HEK293 (cell line): ENCODE results near the gene PAF1.

ENCODE experiments used
- FEZF1 ChIP-seq: fragments of 450-650 bp; formaldehyde crosslinking; IDR thresholded peaks from 2 replicates; pipeline ENCODE4 v1.5.1; 2016; ENCODE audit warnings: missing biosample characterization, missing genetic modification characterization
- GFI1B ChIP-seq: fragments of 450-650 bp; formaldehyde crosslinking; IDR thresholded peaks from 2 replicates; pipeline ENCODE4 v1.5.1; 2016; ENCODE audit warnings: missing biosample characterization, missing genetic modification characterization
- GLIS1 ChIP-seq: fragments of 450-650 bp; formaldehyde crosslinking; IDR thresholded peaks from 2 replicates; pipeline ENCODE4 v1.5.1; 2016; ENCODE audit warnings: missing biosample characterization, missing genetic modification characterization
- HOXD13 ChIP-seq: sonication (generic); formaldehyde crosslinking; IDR thresholded peaks from 2 replicates; pipeline ENCODE4 v1.8.0; 2022; ENCODE audit warnings: missing genetic modification reagents, borderline replicate concordance
- IKZF3 ChIP-seq: fragments of 450-650 bp; IDR thresholded peaks from 2 replicates; pipeline ENCODE4 v1.5.0; 2018; ENCODE audit warnings: missing biosample characterization, mild to moderate bottlenecking, missing genetic modification characterization, moderate library complexity
- KLF10 ChIP-seq: fragments of 450-650 bp; IDR thresholded peaks from 2 replicates; pipeline ENCODE4 v1.5.1; 2018; ENCODE audit warnings: missing biosample characterization, mild to moderate bottlenecking, missing genetic modification characterization
- ZBTB17 ChIP-seq: fragments of 450-650 bp; formaldehyde crosslinking; IDR thresholded peaks from 2 replicates; pipeline ENCODE4 v1.5.1; 2016; ENCODE audit warnings: missing biosample characterization, missing genetic modification characterization
- ZBTB21 ChIP-seq: fragments of 450-650 bp; formaldehyde crosslinking; IDR thresholded peaks from 2 replicates; pipeline ENCODE4 v1.5.1; 2017; ENCODE audit warnings: missing biosample characterization, missing genetic modification characterization
- ZBTB48 ChIP-seq: fragments of 450-650 bp; formaldehyde crosslinking; IDR thresholded peaks from 2 replicates; pipeline ENCODE4 v1.5.1; 2016; ENCODE audit warnings: missing biosample characterization, missing genetic modification characterization
- ZFP69B ChIP-seq: fragments of 450-650 bp; formaldehyde crosslinking; IDR thresholded peaks from 2 replicates; pipeline ENCODE4 v1.5.1; 2016; ENCODE audit warnings: missing biosample characterization, missing genetic modification characterization
- ZNF112 ChIP-seq: fragments of 450-650 bp; formaldehyde crosslinking; IDR thresholded peaks from 2 replicates; pipeline ENCODE4 v1.5.0; 2017; ENCODE audit warnings: missing biosample characterization, missing genetic modification characterization
- ZNF140 ChIP-seq: fragments of 450-650 bp; formaldehyde crosslinking; IDR thresholded peaks from 2 replicates; pipeline ENCODE4 v1.5.1; 2016; ENCODE audit warnings: missing biosample characterization, missing genetic modification characterization
- ZNF335 ChIP-seq: fragments of 450-650 bp; formaldehyde crosslinking; conservative IDR thresholded peaks from 2 replicates; pipeline ENCODE4 v1.5.1; 2016; ENCODE audit warnings: missing biosample characterization, missing genetic modification characterization
- ZNF341 ChIP-seq: fragments of 450-650 bp; formaldehyde crosslinking; IDR thresholded peaks from 2 replicates; pipeline ENCODE4; 2016; ENCODE audit warnings: low read depth, missing biosample characterization, missing genetic modification characterization
- ZNF350 ChIP-seq: fragments of 450-650 bp; formaldehyde crosslinking; IDR thresholded peaks from 2 replicates; pipeline ENCODE4 v1.5.0; 2017; ENCODE audit warnings: missing biosample characterization, mild to moderate bottlenecking, missing genetic modification characterization
- ZNF391 ChIP-seq: fragments of 450-650 bp; formaldehyde crosslinking; IDR thresholded peaks from 2 replicates; pipeline ENCODE4 v1.5.1; 2016; ENCODE audit warnings: low read depth, missing biosample characterization, missing genetic modification characterization, borderline replicate concordance
- ZNF433 ChIP-seq: fragments of 450-650 bp; formaldehyde crosslinking; IDR thresholded peaks from 2 replicates; pipeline ENCODE4 v1.5.1; 2016; ENCODE audit warnings: missing biosample characterization, missing genetic modification characterization, low read depth
- ZNF560 ChIP-seq: fragments of 450-650 bp; formaldehyde crosslinking; IDR thresholded peaks from 2 replicates; pipeline ENCODE4 v1.5.1; 2017; ENCODE audit warnings: missing biosample characterization, missing genetic modification characterization, borderline replicate concordance
- ZNF664 ChIP-seq: fragments of 450-650 bp; formaldehyde crosslinking; IDR thresholded peaks from 2 replicates; pipeline ENCODE4 v1.5.1; 2016; ENCODE audit warnings: missing biosample characterization, missing genetic modification characterization
- ZNF670 ChIP-seq: fragments of 450-650 bp; formaldehyde crosslinking; IDR thresholded peaks from 2 replicates; pipeline ENCODE4 v1.5.1; 2016; ENCODE audit warnings: missing biosample characterization, missing genetic modification characterization, low read depth
- ZNF76 ChIP-seq: fragments of 450-650 bp; formaldehyde crosslinking; IDR thresholded peaks from 2 replicates; pipeline ENCODE4; 2016; ENCODE audit warnings: low read depth, missing biosample characterization, missing genetic modification characterization, borderline replicate concordance
- ZSCAN16 ChIP-seq: fragments of 450-650 bp; formaldehyde crosslinking; IDR thresholded peaks from 2 replicates; pipeline ENCODE4 v1.5.1; 2016; ENCODE audit warnings: missing biosample characterization, missing genetic modification characterization
- ZSCAN30 ChIP-seq: fragments of 450-650 bp; IDR thresholded peaks from 2 replicates; pipeline ENCODE4 v1.5.1; 2018; ENCODE audit warnings: missing biosample characterization, mild to moderate bottlenecking, missing genetic modification characterization, moderate library complexity
- TF ChIP-seq, protein P1 (sequence below): fragments of 450-650 bp; formaldehyde crosslinking; IDR thresholded peaks from 2 replicates; pipeline ENCODE4 v1.5.1; 2016; ENCODE audit warnings: missing biosample characterization, missing genetic modification characterization, borderline replicate concordance
- TF ChIP-seq, protein P2 (sequence below): fragments of 450-650 bp; formaldehyde crosslinking; IDR thresholded peaks from 2 replicates; pipeline ENCODE4; 2016; ENCODE audit warnings: missing biosample characterization, missing genetic modification characterization
- TF ChIP-seq, protein P3 (sequence below): fragments of 450-650 bp; formaldehyde crosslinking; IDR thresholded peaks from 2 replicates; pipeline ENCODE4 v1.5.1; 2016; ENCODE audit warnings: missing biosample characterization, missing genetic modification characterization
- TF ChIP-seq, protein P4 (sequence below): fragments of 450-650 bp; formaldehyde crosslinking; IDR thresholded peaks from 2 replicates; pipeline ENCODE4 v1.5.1; 2017; ENCODE audit warnings: missing biosample characterization, missing genetic modification characterization
- TF ChIP-seq, protein P5 (sequence below): fragments of 450-650 bp; formaldehyde crosslinking; IDR thresholded peaks from 2 replicates; pipeline ENCODE4 v1.5.1; 2016; ENCODE audit warnings: missing biosample characterization, missing genetic modification characterization, borderline replicate concordance

Gene PAF1

DNA sequence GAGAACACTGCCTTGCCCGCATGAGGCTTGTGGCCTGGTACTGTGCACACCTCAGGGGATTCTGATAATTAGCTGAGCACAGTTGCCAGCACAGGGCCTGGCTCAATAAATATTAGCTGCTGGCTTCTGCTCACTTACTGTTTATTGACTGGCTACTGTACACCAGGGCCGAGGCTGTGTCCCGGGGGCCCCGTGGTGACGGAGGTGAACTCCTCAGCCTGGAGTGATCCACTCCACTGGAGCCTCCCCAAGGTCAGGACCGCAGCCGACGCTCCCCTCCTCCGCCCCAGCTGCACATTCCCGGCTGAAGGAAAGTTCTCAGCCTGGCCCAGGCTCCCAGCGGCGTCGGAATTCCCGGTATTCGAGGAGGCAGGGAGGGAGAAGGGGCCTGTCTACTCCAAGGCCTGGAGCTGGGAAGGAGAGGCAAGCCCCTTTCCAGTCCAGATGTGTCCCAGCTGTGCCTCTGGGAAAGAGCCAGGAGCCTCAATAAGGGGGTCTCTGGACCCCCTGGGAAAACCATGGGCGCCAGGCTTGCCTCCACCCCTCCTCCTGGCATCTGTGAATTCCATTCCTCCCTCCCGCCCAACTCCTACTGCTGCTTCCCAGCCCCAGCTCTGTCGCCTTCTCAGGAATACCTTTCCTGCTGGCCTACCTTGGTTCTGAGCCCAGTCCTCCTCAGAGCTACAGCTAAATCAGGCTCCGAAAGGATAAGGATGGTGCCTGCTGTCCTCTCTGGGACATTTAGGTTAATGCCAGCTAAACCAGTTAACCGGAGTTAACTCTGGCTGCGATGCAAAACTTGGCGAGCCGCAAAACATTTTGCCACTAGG, 37.6 kb upstream of the PAF1 start (continued):
- TF ChIP-seq, protein P1, sequence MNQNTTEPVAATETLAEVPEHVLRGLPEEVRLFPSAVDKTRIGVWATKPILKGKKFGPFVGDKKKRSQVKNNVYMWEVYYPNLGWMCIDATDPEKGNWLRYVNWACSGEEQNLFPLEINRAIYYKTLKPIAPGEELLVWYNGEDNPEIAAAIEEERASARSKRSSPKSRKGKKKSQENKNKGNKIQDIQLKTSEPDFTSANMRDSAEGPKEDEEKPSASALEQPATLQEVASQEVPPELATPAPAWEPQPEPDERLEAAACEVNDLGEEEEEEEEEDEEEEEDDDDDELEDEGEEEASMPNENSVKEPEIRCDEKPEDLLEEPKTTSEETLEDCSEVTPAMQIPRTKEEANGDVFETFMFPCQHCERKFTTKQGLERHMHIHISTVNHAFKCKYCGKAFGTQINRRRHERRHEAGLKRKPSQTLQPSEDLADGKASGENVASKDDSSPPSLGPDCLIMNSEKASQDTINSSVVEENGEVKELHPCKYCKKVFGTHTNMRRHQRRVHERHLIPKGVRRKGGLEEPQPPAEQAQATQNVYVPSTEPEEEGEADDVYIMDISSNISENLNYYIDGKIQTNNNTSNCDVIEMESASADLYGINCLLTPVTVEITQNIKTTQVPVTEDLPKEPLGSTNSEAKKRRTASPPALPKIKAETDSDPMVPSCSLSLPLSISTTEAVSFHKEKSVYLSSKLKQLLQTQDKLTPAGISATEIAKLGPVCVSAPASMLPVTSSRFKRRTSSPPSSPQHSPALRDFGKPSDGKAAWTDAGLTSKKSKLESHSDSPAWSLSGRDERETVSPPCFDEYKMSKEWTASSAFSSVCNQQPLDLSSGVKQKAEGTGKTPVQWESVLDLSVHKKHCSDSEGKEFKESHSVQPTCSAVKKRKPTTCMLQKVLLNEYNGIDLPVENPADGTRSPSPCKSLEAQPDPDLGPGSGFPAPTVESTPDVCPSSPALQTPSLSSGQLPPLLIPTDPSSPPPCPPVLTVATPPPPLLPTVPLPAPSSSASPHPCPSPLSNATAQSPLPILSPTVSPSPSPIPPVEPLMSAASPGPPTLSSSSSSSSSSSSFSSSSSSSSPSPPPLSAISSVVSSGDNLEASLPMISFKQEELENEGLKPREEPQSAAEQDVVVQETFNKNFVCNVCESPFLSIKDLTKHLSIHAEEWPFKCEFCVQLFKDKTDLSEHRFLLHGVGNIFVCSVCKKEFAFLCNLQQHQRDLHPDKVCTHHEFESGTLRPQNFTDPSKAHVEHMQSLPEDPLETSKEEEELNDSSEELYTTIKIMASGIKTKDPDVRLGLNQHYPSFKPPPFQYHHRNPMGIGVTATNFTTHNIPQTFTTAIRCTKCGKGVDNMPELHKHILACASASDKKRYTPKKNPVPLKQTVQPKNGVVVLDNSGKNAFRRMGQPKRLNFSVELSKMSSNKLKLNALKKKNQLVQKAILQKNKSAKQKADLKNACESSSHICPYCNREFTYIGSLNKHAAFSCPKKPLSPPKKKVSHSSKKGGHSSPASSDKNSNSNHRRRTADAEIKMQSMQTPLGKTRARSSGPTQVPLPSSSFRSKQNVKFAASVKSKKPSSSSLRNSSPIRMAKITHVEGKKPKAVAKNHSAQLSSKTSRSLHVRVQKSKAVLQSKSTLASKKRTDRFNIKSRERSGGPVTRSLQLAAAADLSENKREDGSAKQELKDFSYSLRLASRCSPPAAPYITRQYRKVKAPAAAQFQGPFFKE (tag by site-specific recombination) = no peak
- TF ChIP-seq ZNF560 (tag by site-specific recombination) = no peak
- peak; percentile 18; the same call in 1 of the 2 replicates for TF ChIP-seq ZSCAN30 (tag by site-specific recombination)
- no peak for TF ChIP-seq HOXD13
- peak; percentile 64; the same call in 1 of the 2 replicates for TF ChIP-seq KLF10
- TF ChIP-seq ZNF112 (tag by site-specific recombination) = no peak
- TF ChIP-seq, protein P2, sequence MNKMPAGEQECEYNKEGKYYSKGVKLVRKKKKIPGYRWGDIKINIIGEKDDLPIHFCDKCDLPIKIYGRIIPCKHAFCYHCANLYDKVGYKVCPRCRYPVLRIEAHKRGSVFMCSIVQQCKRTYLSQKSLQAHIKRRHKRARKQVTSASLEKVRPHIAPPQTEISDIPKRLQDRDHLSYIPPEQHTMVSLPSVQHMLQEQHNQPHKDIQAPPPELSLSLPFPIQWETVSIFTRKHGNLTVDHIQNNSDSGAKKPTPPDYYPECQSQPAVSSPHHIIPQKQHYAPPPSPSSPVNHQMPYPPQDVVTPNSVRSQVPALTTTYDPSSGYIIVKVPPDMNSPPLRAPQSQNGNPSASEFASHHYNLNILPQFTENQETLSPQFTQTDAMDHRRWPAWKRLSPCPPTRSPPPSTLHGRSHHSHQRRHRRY (tag by site-specific recombination) = no peak
- TF ChIP-seq ZNF433 (tag by site-specific recombination) = no peak
- TF ChIP-seq ZNF670 (tag by site-specific recombination) = no peak
- no peak for TF ChIP-seq ZSCAN16 (tag by site-specific recombination)
- TF ChIP-seq ZNF350 = no peak
- TF ChIP-seq ZBTB48 (tag by site-specific recombination) = no peak
- TF ChIP-seq ZNF140 = no peak
- no peak for TF ChIP-seq ZNF76 (tag by site-specific recombination)
- TF ChIP-seq, protein P3, sequence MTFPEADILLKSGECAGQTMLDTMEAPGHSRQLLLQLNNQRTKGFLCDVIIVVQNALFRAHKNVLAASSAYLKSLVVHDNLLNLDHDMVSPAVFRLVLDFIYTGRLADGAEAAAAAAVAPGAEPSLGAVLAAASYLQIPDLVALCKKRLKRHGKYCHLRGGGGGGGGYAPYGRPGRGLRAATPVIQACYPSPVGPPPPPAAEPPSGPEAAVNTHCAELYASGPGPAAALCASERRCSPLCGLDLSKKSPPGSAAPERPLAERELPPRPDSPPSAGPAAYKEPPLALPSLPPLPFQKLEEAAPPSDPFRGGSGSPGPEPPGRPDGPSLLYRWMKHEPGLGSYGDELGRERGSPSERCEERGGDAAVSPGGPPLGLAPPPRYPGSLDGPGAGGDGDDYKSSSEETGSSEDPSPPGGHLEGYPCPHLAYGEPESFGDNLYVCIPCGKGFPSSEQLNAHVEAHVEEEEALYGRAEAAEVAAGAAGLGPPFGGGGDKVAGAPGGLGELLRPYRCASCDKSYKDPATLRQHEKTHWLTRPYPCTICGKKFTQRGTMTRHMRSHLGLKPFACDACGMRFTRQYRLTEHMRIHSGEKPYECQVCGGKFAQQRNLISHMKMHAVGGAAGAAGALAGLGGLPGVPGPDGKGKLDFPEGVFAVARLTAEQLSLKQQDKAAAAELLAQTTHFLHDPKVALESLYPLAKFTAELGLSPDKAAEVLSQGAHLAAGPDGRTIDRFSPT (tag by site-specific recombination) = no peak
- no peak for TF ChIP-seq ZNF391 (tag by site-specific recombination)
- 0 out of 2 replicates have a peak, but pooled peaks have one; percentile 16 for TF ChIP-seq ZBTB21 (tag by site-specific recombination)
- TF ChIP-seq, protein P4, sequence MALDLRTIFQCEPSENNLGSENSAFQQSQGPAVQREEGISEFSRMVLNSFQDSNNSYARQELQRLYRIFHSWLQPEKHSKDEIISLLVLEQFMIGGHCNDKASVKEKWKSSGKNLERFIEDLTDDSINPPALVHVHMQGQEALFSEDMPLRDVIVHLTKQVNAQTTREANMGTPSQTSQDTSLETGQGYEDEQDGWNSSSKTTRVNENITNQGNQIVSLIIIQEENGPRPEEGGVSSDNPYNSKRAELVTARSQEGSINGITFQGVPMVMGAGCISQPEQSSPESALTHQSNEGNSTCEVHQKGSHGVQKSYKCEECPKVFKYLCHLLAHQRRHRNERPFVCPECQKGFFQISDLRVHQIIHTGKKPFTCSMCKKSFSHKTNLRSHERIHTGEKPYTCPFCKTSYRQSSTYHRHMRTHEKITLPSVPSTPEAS (tag by site-specific recombination) = no peak
- TF ChIP-seq FEZF1 (tag by site-specific recombination) = no peak
- TF ChIP-seq ZNF335 = peak; percentile 40; the same call in 1 of the 2 replicates
- TF ChIP-seq IKZF3 (tag by site-specific recombination) = peak; percentile 91
- TF ChIP-seq ZBTB17 (tag by site-specific recombination) = peak; percentile 21; the same call in 1 of the 2 replicates
- peak; percentile 68 for TF ChIP-seq ZNF664 (tag by site-specific recombination)
- peak; percentile 83 for TF ChIP-seq GLIS1 (tag by site-specific recombination)
- TF ChIP-seq ZFP69B (tag by site-specific recombination) = no peak
- TF ChIP-seq GFI1B = no peak
- TF ChIP-seq, protein P5, sequence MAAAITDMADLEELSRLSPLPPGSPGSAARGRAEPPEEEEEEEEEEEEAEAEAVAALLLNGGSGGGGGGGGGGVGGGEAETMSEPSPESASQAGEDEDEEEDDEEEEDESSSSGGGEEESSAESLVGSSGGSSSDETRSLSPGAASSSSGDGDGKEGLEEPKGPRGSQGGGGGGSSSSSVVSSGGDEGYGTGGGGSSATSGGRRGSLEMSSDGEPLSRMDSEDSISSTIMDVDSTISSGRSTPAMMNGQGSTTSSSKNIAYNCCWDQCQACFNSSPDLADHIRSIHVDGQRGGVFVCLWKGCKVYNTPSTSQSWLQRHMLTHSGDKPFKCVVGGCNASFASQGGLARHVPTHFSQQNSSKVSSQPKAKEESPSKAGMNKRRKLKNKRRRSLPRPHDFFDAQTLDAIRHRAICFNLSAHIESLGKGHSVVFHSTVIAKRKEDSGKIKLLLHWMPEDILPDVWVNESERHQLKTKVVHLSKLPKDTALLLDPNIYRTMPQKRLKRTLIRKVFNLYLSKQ (tag by site-specific recombination) = no peak
- peak; percentile 24; the same call in 1 of the 2 replicates for TF ChIP-seq ZNF341 (tag by site-specific recombination)
